Smooth muscle cell of the brain vasculature (primary cell): ENCODE results near the gene SLC9A5.

Source experiments
- DNase-seq: peaks from one replicate; pipeline ENCODE4 v3.0.0-alpha.2; 2012; ENCODE audit warnings: low read depth, low spot score

SLC9A5 gene

GRCh38 chr16:67238806-67239470 lies 9.8 kb upstream of the SLC9A5 start:
- no peak for DNase-seq

- DNase-seq: no peak
These were observed 8.3 kb upstream of the SLC9A5 start for GRCh38 chr16:67240506-67240905.

- peak; percentile 33 for DNase-seq
These were observed 7.5 kb upstream of the SLC9A5 start for GRCh38 chr16:67241008-67241900.

GRCh38 chr16:67242138-67242730 lies 6.5 kb upstream of the SLC9A5 start:
- DNase-seq: no peak

- DNase-seq: no peak
These were observed 5.3 kb upstream of the SLC9A5 start for GRCh38 chr16:67243481-67243880.

GRCh38 chr16:67244387-67245185 lies 4.2 kb upstream of the SLC9A5 start:
- DNase-seq: no peak

GRCh38 chr16:67245186-67245585 lies 3.6 kb upstream of the SLC9A5 start:
- no peak for DNase-seq

- no peak for DNase-seq
These were observed 3.1 kb upstream of the SLC9A5 start for GRCh38 chr16:67245674-67246080.

- DNase-seq: peak; percentile 73
These were observed 2.6 kb upstream of the SLC9A5 start for GRCh38 chr16:67246081-67246755.

GRCh38 chr16:67246756-67247191 lies 2.0 kb upstream of the SLC9A5 start:
- no peak for DNase-seq

- peak; percentile 72 for DNase-seq
These were observed 1.3 kb upstream of the SLC9A5 start, which contains the start of gene FHOD1 for GRCh38 chr16:67247192-67248072. Gene FHOD1 (minus strand): TSS chr16:67247481. CDS start chr16:67247410, 71 bp downstream.

- DNase-seq: no peak
These were observed 742 bp upstream of the SLC9A5 start for GRCh38 chr16:67248073-67248400.

- DNase-seq: no peak
These were observed 632 bp downstream of the SLC9A5 start for GRCh38 chr16:67249178-67250044.

- DNase-seq: no peak
These were observed 1.2 kb downstream of the SLC9A5 start for GRCh38 chr16:67250045-67250327.

GRCh38 chr16:67252609-67253497 lies 4.1 kb downstream of the SLC9A5 start:
- DNase-seq: no peak

GRCh38 chr16:67254801-67255552 lies 6.2 kb downstream of the SLC9A5 start:
- no peak for DNase-seq

GRCh38 chr16:67255553-67256221 lies 6.9 kb downstream of the SLC9A5 start:
- DNase-seq: no peak
